Activated B cell treated with CpG ODN at 0.5 μM for 24 hours (primary cell): ENCODE results near the gene PRKG1. TPM values are rescaled to one million over a fixed set of nuclear protein-coding genes. Genes with fewer than 3 reads are reported as not detected.
"Not testable (repeated sequence)": the region's sequence is repeated elsewhere in the genome, so short reads cannot be mapped to it uniquely, and the experiment has no call there.

ENCODE experiments used
- ATAC-seq: fragments of 200-7000 bp; cut with Tn5 transposase; one replicate; pipeline ENCODE4 v1.10.0; 2021; ENCODE audit warnings: low read depth, mild to moderate bottlenecking, moderate library complexity
- CTCF ChIA-PET: fragments of 350-600 bp; sonication (Branson Sonifier 250); formaldehyde crosslinking; loops from one replicate; lab custom pipeline; 2021; ENCODE audit warnings: antibody characterized with exemption; lab: Charles Lee
- POLR2A ChIA-PET: fragments of 350-600 bp; sonication (Branson Sonifier 250); formaldehyde crosslinking; loops from one replicate; lab custom pipeline; 2021; ENCODE audit warnings: antibody characterized with exemption; lab: Charles Lee
- DNase-seq: peaks from one replicate; pipeline ENCODE4 v3.0.0; 2022
- H3K27ac Mint-ChIP-seq: one replicate; pipeline ENCODE4 v1.8.0; 2020; ENCODE audit warnings: mixed read lengths
- H3K27me3 Mint-ChIP-seq: one replicate; pipeline ENCODE4 v1.8.0; 2021; ENCODE audit warnings: mixed read lengths
- H3K36me3 Mint-ChIP-seq: one replicate; pipeline ENCODE4 v1.8.0; 2021; ENCODE audit warnings: low read depth, mixed read lengths
- H3K4me1 Mint-ChIP-seq: one replicate; pipeline ENCODE4 v1.8.0; 2021; ENCODE audit warnings: mixed read lengths
- H3K4me3 Mint-ChIP-seq: one replicate; pipeline ENCODE4 v1.8.0; 2020; ENCODE audit warnings: mild to moderate bottlenecking, mixed read lengths
- H3K9me3 Mint-ChIP-seq: one replicate; pipeline ENCODE4 v1.8.0; 2020; ENCODE audit warnings: mixed read lengths
- CTCF ChIP-seq: fragments of 200-600 bp; IDR thresholded peaks from one replicate; pipeline ENCODE4 v1.8.0; 2022; ENCODE audit warnings: antibody characterized with exemption, mild to moderate bottlenecking
- intact Hi-C: fragments of 100-400 bp; cut with micrococcal nuclease; formaldehyde crosslinking; loops from one replicate; pipeline ENCODE4 v1.15.1; 2024
- total RNA-seq: library from RNA; stranded (reverse); gene quantifications from 2 replicates; pipeline ENCODE4 v1.2.3, GENCODE V29; 2022

Gene PRKG1
- total RNA-seq, 1 donor from 2014 or later = not detected

- ChIA-PET POLR2A (no interaction called here), CTCF (no interaction called here)
- H3K4me3 Mint-ChIP-seq = no peak overlapping the region
- no peaks in the 10 kb centered on the region for H3K9me3 Mint-ChIP-seq
- no peaks in the 10 kb centered on the region for H3K4me1 Mint-ChIP-seq
- DNase-seq = no peak
- no peak for ATAC-seq
- H3K36me3 Mint-ChIP-seq = no peaks in the 10 kb centered on the region
- TF ChIP-seq CTCF = no peak
- H3K27ac Mint-ChIP-seq = no peak overlapping the region
- H3K27me3 Mint-ChIP-seq = no peaks in the 10 kb centered on the region
- intact Hi-C loops = no loop called here
These were observed 73.5 kb downstream of the PRKG1 start for GRCh38 chr10:51147644-51148399.

- no peak for ATAC-seq
- POLR2A ChIA-PET = no interaction called here
- H3K27me3 Mint-ChIP-seq = no peaks in the 10 kb centered on the region
- CTCF ChIA-PET = no interaction called here
- no peak overlapping the region for H3K4me3 Mint-ChIP-seq
- no peak for DNase-seq
- intact Hi-C loops = no loop called here
- no peak for TF ChIP-seq CTCF
- no peak overlapping the region for H3K27ac Mint-ChIP-seq
- no peaks in the 10 kb centered on the region for H3K9me3 Mint-ChIP-seq
- H3K4me1 Mint-ChIP-seq = no peaks in the 10 kb centered on the region
- H3K36me3 Mint-ChIP-seq = no peaks in the 10 kb centered on the region
These were observed 82.6 kb downstream of the PRKG1 start for GRCh38 chr10:51156926-51157325.

- Mint-ChIP-seq H3K4me1 (no peaks in the 10 kb centered on the region), H3K36me3 (no peaks in the 10 kb centered on the region), H3K27me3 (no peaks in the 10 kb centered on the region), H3K9me3 (no peaks in the 10 kb centered on the region), H3K27ac (no peak overlapping the region), H3K4me3 (no peak overlapping the region)
- no peak for DNase-seq
- POLR2A ChIA-PET = no interaction called here
- no peak for ATAC-seq
- intact Hi-C loops = no loop called here
- CTCF ChIA-PET = no interaction called here
- no peak for TF ChIP-seq CTCF
These were observed 84.5 kb downstream of the PRKG1 start for GRCh38 chr10:51158832-51159231.

GRCh38 chr10:51159841-51160240, 85.6 kb downstream of the PRKG1 start:
- Mint-ChIP-seq H3K4me1 (no peaks in the 10 kb centered on the region), H3K9me3 (no peaks in the 10 kb centered on the region), H3K27ac (no peak overlapping the region), H3K4me3 (no peak overlapping the region), H3K36me3 (no peaks in the 10 kb centered on the region), H3K27me3 (no peaks in the 10 kb centered on the region)
- intact Hi-C loops = no loop called here
- ChIA-PET CTCF (no interaction called here), POLR2A (no interaction called here)
- no peak for ATAC-seq
- no peak for DNase-seq
- no peak for TF ChIP-seq CTCF

- POLR2A ChIA-PET = no interaction called here
These were observed 87.7 kb downstream of the PRKG1 start for GRCh38 chr10:51162002-51162401.

GRCh38 chr10:51163380-51164049, 89.2 kb downstream of the PRKG1 start:
- DNase-seq, intact Hi-C loops, H3K4me3 Mint-ChIP-seq, POLR2A ChIA-PET, ATAC-seq, H3K36me3 Mint-ChIP-seq, H3K27ac Mint-ChIP-seq, H3K9me3 Mint-ChIP-seq, H3K4me1 Mint-ChIP-seq, H3K27me3 Mint-ChIP-seq, CTCF ChIA-PET: not testable (repeated sequence)

More at GRCh38 chr10:51162002-51162401, 87.7 kb downstream of the PRKG1 start:
- DNase-seq (no peak), ATAC-seq (no peak)
- H3K9me3 Mint-ChIP-seq = no peaks in the 10 kb centered on the region
- CTCF ChIA-PET = no interaction called here
- no peaks in the 10 kb centered on the region for H3K36me3 Mint-ChIP-seq
- no peaks in the 10 kb centered on the region for H3K4me1 Mint-ChIP-seq
- H3K27me3 Mint-ChIP-seq = no peaks in the 10 kb centered on the region
- no peak for TF ChIP-seq CTCF
- H3K27ac Mint-ChIP-seq = no peak overlapping the region
- intact Hi-C loops = no loop called here
- H3K4me3 Mint-ChIP-seq = no peak overlapping the region
